DND-41 (cell line): ENCODE data around the gene SERP1.

Experiments
- EZH2 ChIP-seq: IDR thresholded peaks from 3 replicates; pipeline ENCODE4 v1.6.1; 2012; ENCODE audit warnings: borderline replicate concordance, low read depth, mild to moderate bottlenecking, moderate library complexity, low read length, inconsistent platforms; ENCODE audit not compliant: severe bottlenecking
- TF ChIP-seq, protein P1 (sequence below): IDR thresholded peaks from 2 replicates; pipeline ENCODE4 v1.5.1; 2012; ENCODE audit warnings: borderline replicate concordance, low read length, moderate library complexity, mild to moderate bottlenecking; ENCODE audit not compliant: poor library complexity, severe bottlenecking; ENCODE audit errors: extremely low read depth

DNA sequence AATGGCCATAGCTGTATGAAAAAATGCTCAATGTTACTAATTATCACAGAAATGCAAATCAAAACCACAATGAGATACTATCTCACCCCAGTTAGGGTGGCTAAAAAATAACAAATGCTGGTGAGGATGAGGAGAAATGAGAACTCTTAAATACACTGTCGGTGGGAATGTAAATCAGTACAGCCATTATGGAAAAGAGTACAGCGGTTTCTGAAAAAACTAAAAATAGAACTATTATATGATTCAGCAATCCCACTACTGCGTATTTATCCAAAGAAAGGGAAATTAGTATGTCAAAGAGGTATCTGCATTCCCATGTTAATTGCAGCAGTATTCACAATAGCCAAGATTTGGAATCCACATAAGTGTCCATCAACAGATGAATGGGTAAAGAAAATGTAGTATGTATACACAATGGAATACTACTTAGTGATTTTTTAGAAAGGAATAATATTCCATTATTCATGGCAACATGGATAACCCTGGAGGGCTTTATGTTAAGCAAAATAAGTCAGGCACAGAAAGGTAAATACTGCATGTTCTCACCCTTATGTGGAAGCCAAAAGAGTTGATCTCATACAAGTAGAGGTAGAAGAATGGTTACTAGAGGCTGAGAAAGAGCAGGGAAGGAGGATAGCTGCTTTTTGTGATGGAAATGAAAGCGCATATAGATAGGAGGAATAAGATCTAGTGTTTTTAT, 35.0 kb downstream of the SERP1 start:
- TF ChIP-seq, protein P1, sequence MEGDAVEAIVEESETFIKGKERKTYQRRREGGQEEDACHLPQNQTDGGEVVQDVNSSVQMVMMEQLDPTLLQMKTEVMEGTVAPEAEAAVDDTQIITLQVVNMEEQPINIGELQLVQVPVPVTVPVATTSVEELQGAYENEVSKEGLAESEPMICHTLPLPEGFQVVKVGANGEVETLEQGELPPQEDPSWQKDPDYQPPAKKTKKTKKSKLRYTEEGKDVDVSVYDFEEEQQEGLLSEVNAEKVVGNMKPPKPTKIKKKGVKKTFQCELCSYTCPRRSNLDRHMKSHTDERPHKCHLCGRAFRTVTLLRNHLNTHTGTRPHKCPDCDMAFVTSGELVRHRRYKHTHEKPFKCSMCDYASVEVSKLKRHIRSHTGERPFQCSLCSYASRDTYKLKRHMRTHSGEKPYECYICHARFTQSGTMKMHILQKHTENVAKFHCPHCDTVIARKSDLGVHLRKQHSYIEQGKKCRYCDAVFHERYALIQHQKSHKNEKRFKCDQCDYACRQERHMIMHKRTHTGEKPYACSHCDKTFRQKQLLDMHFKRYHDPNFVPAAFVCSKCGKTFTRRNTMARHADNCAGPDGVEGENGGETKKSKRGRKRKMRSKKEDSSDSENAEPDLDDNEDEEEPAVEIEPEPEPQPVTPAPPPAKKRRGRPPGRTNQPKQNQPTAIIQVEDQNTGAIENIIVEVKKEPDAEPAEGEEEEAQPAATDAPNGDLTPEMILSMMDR = no peak
- no peak for TF ChIP-seq EZH2
